ENCODE measurements around the gene MGARP. TPM values are rescaled to one million over a fixed set of nuclear protein-coding genes. Genes with fewer than 3 reads are reported as not detected.

The MGARP gene
- total and polyA plus RNA-seq, 9 of the 15 experiments (the other 6 are each of a cell fraction or from before 2014, with no cell fraction given): 0.11 to 0.45 (median 0.23) TPM; not detected in 4

DNA sequence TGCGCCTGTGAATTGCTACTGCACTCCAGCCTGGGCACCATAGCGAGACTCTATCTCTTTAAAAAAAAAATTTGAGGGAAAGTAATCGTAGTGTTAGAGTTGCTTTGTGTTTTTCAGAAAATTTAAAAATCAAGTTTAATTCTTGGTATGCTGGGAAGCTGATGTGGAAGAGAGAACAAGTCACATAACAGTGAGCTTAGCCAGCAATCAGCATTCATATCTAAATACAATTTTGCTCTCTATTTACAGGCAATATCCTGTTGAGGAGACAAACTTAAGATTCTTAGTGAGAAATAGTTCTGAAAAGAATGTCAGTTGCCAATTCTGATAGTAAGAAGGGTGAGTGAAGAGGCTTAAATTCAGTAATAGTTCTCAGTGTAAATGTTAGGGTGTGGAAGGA lies 31.9 kb upstream of the MGARP start (continued):
- TF ChIP-seq, protein P1, sequence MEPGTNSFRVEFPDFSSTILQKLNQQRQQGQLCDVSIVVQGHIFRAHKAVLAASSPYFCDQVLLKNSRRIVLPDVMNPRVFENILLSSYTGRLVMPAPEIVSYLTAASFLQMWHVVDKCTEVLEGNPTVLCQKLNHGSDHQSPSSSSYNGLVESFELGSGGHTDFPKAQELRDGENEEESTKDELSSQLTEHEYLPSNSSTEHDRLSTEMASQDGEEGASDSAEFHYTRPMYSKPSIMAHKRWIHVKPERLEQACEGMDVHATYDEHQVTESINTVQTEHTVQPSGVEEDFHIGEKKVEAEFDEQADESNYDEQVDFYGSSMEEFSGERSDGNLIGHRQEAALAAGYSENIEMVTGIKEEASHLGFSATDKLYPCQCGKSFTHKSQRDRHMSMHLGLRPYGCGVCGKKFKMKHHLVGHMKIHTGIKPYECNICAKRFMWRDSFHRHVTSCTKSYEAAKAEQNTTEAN (CRISPR knock-in tag; IDR thresholded peaks at IDR 0.05): no peak

DNA sequence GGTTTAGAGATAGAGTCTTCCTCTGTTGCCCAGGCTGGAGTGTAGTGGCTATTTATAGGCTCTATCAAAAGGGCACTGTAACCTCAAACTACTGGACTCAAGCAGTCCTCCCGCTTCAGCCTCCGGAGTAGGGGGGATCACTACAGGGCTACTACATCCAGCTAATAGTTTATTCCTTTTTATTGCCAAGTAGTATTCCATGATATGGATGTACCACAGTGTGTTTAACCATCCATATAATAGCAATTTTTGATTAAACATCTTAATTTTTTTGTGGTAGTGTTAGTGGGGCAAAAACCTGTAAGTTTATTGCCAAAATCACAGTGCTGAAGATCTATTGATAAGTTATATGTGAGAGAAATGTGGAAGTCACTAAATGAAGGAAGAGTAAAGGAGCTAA lies 24.9 kb upstream of the MGARP start:
- FAIRE-seq: no peak
- no TSS peak for BruUV-seq (replicated peaks)
- 96% methylated on average over 2 of the region's 2 CpGs for WGBS (ENCODE audit: insufficient coverage, low coverage, missing lambda C conversion rate)

More for the DNA sequence above, 24.9 kb upstream of the MGARP start:
- DNase-seq (ENCODE audit: extremely low read depth in 1 of 4, low spot score in 3 of 4) (no peak), ATAC-seq (no peak)
- Histone ChIP-seq H3K27me3 (ENCODE audit: control insufficient read depth in 2 of 2, insufficient read depth in 2 of 2, low read length in 2 of 2) (no peaks in the 10 kb centered on the region), H3K4me3 (no peak overlapping the region), H3K9me1 (ENCODE audit: control insufficient read depth, insufficient read depth, low read length) (no peaks in the 10 kb centered on the region), H3K4me2 (ENCODE audit: insufficient read depth, low read length) (no peak overlapping the region), H3K36me3 (ENCODE audit: control insufficient read depth, insufficient read depth, low read length) (peaks cover 59% of the 10 kb centered on the region), H4K20me1 (replicated peaks; ENCODE audit: control insufficient read depth, insufficient read depth, low read length) (peaks cover 9% of the 10 kb centered on the region; the same call in 1 of the 2 replicates), H3K9ac (ENCODE audit: insufficient read depth in 1 of 2, low read depth in 2 of 2, low read length in 2 of 2) (no peak overlapping the region), H3K4me1 (replicated peaks in 1 of 2; ENCODE audit: control insufficient read depth in 2 of 2, insufficient read depth in 2 of 2, low read length in 2 of 2) (peaks cover 0 to 9% of the 10 kb centered on the region in 2 experiments; a peak in 4 of 5 replicates), H2AFZ (ENCODE audit: low read depth, low read length) (no peak overlapping the region), H3K27ac (ENCODE audit: extremely low read depth, low read depth, low read length) (no peak overlapping the region), H3K9me3 (replicated peaks; ENCODE audit: control insufficient read depth, insufficient read depth, low read depth, low read length) (0 out of 2 replicates have a peak, but pooled peaks cover 7% of the 10 kb centered on the region), H3K79me2 (ENCODE audit: control insufficient read depth, insufficient read depth, low read length) (peaks cover 100% of the 10 kb centered on the region)
- CTCF ChIA-PET (ENCODE audit: low intra/inter-chr PET ratio): no interaction called here
- intact Hi-C loops (cut with micrococcal nuclease): no loop called here
- TF ChIP-seq ZNF764 (CRISPR knock-in tag; IDR thresholded peaks at IDR 0.05; ENCODE audit: low read depth): no peak
- TF ChIP-seq ZNF146 (CRISPR knock-in tag; IDR thresholded peaks at IDR 0.05; ENCODE audit: unreplicated experiment): peak; percentile 91
- no peak for TF ChIP-seq ZNF436 (CRISPR knock-in tag; IDR thresholded peaks at IDR 0.05)
- TF ChIP-seq, protein P2, sequence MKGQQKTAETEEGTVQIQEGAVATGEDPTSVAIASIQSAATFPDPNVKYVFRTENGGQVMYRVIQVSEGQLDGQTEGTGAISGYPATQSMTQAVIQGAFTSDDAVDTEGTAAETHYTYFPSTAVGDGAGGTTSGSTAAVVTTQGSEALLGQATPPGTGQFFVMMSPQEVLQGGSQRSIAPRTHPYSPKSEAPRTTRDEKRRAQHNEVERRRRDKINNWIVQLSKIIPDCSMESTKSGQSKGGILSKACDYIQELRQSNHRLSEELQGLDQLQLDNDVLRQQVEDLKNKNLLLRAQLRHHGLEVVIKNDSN (CRISPR knock-in tag; IDR thresholded peaks at IDR 0.05): no peak
- peak; percentile 53 for TF ChIP-seq RBM25 (IDR thresholded peaks at IDR 0.05; ENCODE audit: low read depth, low read length, severe bottlenecking)
- peak in 1 of 2 experiments; percentile 42; a peak in 1 of 4 replicates for TF ChIP-seq KDM1A (IDR thresholded peaks at IDR 0.05)
- POLR2A ChIA-PET: no interaction called here
- in situ Hi-C loops (cut with MboI): no loop called here

Measured in K562 (cell line).